NCI-H1436 treated with DMSO at 0.1 percent for 48 hours (cell line): ENCODE data around the gene AKT3.

ENCODE experiments used
- DNase-seq: peaks from one replicate; lab custom pipeline; 2025; lab: John Stamatoyannopoulos, UW

AKT3 gene

DNA sequence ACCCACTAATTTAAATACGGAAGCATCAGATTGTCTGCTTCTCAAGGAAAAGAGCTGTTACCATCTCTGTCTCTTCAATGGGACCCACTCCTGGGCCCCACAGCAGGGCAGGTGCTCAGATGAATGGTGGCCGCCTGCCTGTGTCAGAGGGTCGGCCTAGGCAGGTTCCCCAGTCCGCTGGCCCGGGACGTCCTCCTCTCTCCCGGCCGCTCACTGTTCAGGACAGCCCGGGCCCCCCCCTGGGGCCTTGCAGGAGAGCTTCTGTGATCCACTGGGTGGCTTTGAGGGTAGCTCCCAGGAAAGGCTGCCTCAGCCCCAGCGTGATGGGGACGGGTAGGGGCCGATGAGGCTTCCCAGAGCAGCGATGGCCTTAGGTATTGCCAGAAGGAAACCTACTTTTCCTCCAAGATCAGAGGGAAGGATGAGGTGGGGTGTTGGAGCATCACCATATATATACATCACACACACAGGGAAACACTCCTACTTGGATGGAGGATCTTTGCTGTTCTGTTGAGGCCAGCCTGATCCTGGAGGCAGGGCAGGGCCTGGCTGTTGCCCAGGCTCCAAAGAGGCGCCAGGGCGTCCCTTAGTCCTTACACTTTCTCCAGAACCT is 362.9 kb downstream of the AKT3 start:
- no peak for DNase-seq

DNA sequence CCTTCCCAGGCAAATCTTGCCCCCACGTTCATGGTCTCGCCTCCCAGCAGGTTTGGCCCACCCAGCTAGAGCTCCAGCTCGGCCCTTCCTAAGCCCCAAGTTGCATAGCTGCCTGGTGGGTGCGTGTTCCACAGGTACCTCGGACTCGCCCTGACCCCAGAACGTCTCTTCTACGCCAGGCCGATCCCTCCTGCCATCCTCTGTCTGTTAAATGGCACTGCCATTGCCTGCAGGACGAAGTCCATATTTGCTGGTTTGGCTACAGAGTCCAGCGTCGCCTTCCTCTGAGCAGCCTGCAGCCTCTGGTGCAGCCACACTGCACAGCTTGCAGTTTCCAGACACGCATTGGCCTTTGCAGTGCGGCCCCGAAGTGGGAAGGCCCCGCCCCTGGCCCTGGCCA is 366.1 kb downstream of the AKT3 start:
- no peak for DNase-seq

DNA sequence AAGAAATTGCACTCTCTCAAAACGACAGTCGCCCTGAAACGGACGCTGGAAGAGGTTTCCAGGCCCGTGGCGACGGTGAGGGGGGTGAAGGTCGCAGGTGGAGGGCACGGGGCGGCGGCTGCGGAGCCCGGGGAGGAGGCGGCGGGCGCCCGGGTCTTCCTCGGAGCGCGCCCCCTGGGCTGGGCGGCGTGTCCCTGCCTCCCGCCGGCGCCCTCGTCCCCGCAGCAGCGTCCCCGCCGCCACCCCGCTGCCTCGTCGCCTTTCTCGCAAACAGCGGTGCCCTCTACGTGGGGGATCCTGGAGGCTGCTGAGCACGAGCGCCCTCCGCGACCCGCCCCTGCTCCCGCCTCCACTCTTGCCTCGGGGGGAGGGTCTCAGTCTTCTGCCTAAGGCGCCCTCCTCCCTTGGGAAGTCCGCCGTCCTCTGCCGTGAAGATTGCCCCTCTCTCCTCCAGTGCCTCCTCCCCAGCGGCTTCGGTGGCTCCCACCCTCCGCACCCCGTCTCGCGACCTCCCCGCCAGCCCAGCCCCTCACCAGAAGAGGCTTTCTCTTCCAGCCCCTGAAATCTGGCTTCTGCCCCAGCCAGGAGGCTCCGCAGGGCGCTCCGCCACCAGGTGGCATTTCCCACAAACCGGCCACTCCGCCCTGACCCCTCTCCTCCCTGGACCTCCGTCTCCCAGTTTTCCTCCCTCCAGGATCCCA is 366.8 kb downstream of the AKT3 start:
- no peak for DNase-seq

DNA sequence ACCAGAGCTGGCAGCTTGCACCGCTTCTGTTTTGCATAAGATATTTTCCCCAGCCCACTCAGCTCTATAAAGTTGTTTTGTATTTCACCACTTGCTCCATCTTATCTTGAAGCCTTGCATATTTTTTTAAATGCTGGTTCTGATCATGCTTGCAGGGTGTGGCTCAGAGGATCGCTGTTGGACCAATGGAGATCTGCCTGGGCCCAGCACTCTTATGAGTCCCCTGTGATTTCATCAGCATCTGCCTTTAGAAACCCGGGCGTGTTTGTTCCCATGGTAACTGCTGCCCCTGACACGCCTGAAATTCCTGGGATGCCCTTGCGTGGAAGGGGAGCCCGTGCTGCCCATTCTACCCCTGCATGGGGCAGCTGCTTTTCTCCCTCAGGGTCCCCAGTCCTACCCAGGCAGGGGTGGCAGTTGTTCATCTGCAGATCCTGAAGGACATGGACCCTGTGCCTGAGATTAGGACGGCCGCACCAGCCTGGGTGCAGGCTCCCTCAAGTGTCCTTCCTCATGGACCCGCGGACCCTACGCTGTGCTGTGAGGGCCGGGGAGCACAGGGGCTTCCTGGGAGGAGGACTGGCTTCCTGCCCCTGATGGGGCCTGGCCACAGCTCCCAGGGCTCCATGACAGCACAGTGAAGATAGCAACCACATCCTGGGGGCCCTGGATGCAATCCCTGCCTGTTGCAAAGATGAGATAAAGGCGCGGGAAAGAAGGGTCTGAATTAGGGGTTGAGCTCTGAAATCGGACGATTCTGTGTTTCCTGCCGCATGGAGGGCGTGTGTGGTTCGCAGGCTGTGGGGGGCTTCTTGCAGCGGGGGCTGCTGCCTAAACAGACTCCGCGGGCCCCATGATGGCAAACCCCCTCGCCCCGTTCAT is 367.7 kb downstream of the AKT3 start:
- DNase-seq, result no peak

DNA sequence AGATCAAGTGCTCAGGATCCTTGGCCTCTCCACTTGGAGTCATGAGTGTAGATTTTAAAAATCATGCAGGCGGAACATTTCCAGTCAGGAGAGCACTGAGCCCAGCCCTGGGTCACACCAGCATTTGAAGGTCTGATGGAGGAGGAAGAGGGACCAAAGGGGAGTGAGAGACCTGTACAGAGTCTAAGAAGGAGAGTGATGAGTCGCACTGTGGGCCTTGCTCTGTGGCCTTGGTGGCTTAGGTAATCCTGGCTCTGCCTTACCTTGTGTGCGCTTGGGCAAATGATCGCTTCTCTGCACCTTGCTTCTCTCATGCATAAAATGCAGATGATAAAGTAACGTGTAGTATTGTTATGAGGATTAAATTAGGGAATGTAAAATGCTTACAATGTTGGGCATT is 368.9 kb downstream of the AKT3 start:
- no peak for DNase-seq

DNA sequence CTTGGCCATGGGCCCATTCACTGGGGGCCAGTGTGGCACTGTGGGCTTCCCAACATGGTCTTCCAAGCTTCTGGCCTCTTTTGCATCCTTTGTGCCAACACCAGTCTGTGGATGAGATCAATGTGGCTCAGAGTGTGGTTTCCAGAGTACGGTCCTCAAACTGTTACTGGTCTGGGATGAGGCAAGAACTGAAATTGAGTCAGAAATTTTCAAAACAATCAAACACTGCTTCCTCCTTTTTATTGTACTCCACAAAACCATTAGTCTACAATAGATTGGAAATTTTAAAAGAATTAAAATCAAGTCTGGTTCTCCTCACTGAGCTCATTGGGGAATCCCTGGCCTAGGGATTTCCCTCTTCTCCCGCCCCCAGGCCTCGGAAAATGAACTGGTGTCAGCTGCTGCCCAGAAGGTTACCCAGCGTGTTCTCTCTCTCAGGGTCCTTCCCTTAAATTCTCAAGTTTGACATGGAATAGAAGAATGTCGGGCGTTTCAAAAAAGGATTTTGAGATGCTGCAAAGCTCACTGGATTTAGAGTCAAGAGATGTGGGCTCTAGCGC is 372.2 kb downstream of the AKT3 start:
- DNase-seq, result no peak

DNA sequence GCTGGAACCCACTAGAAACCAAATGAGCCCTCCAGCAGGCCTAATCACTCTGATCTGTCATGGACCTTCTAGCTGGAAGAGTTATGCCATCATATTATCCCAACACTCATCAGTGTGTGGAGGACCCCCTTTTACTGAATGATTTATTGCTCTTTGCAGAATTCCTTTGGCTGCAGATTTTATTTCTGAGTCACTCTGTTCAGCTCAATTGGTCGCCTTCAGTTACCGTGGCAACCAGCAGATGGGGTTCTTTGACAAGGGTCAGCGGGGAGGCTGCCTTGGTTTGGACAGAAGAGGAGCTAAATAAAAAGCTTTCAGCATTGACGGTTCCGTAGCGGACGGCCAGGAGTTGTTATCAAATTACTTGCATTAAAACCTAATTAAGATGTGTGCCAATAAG is 374.1 kb downstream of the AKT3 start:
- no peak for DNase-seq

DNA sequence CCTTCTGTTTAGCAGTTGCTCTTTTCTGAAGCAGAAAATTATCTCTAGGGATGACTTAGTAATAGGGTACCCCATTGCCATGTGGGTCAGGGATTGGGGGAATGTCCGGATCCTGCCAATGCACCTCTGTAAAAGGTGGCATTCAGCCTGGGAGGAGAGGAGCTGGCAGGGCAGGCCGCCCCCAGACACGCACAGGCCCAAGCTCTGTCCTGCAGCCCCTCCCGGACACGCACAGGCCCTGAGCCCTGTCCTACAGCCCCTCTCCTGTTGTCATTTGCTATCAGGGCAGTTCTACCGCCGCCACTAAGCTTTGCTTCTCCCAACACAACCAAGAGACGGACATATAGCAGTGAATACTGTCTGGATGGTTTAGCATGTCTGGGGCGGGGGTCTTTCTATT is 375.1 kb downstream of the AKT3 start:
- DNase-seq, result no peak

DNA sequence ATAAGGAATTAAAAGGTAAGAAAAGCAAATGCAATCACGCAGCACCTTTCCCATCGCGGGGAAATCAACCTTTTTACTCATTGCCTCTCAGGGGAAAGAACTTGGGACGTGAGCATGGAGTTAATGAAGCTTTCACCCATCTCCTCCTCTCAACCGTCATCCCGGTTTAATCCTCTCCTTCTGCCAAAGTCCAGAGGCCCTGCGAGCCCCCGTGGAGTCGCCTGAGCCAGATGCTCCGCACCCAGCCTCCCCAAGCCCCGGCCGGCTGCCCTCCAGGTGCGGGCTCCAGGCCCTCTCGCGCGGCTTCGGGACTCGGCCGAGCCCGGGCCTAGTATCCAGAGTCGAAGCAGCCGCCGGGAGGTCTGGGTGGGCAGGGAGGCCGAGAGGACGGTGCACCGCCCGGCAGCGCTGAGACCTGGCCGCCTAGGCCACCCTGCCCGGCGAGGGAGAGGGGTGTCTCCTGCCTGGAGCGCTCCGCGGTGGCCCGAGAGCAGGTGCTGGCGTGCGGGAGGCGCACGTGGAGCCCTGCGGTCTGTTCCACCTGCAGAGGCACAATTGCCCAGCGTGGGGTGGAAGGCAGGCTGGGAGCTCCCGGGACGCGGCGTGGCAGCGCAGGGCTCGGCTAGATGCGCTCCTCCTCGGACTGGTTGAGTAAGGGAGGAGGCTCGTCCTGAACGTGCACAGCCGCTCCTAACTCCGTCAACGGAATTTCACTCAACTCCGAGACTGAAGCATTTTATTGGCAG is 375.7 kb downstream of the AKT3 start:
- DNase-seq, result no peak

DNA sequence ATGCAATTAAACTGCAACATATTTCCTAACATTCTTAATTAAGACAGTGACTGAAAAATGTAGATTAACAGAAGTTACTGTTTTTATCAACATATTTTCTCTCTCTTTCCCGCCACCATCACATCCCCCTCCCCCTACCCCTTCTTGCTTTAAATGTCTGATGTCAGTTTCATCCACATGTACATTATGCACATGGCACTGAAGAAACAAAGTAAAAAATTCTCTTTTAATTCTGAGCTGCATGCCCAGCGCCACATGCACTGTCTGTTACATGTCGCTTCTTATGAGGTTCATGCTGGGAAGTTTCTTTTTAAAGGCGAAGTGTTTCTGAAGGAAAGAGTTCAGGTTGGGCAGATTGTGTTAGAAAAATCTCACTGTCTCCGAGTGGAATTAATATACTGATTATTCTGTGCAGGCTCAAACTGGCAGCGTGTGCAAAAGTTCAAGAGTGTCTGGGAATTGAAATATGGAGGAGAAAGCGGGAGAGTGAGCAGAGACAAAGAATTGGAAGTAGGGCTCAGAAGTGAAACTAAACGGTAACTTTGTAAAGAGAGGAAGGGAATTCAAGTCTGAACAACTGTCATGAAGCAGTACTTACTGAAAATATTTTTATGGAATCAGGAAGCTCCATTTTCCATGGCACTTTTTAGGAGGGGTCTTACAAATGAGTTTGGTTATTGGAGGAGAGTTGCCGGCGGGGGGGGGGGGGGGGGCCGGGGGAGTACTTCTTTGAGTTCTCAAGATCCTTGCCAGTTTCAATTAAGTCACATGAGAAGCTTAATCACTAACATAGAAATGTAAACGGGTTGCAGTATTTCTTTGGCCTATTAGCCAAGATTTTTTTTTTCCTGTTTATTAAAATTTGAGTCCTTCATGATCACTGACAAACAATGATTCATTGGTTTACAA is 376.6 kb downstream of the AKT3 start:
- DNase-seq, result no peak

DNA sequence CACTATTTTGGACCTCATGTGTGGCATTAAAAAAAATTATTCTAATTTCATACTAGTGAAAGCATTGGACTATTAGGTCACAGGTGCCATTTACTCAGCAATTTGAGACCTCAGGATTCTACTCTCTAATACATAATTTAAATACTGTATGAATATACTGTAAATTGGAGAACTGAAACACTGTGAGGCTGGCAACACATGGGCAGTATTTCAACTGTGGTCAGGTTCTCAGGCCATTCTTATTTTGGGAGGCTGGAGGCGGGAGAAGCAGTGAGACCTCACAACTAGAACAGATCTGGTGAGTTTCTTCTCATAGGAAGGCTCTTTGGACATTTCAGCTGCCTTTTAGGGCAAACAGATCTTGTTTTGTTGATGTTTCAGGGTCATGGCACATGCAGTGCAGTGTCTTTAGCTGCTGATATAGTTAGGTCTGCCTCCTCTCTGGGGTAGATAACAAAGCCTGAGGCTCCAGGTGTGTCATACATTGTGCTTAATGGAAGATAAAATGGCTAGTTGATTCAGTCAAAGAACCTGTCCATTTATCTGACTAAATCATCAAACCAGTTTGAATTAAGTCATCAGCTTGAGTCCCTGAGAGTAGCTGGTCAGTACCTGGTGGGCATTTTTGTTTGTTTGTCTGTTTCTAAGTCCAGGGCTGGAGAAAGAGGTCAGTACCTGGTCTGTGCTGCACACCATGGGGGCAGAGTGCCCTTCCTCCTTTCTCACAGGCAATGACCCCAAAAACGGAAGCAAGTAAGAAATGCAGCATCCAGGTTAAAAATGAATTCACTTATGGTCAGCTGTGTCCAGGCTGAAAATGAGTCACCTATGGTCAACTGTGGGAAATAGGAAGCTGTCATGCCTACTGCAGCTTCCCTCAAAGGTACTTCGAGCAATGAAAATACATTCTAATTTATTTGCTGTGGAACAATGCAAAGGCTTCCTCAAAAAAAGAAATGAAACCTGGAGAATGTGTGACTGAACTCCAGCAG is 378.0 kb downstream of the AKT3 start:
- DNase-seq, result no peak

DNA sequence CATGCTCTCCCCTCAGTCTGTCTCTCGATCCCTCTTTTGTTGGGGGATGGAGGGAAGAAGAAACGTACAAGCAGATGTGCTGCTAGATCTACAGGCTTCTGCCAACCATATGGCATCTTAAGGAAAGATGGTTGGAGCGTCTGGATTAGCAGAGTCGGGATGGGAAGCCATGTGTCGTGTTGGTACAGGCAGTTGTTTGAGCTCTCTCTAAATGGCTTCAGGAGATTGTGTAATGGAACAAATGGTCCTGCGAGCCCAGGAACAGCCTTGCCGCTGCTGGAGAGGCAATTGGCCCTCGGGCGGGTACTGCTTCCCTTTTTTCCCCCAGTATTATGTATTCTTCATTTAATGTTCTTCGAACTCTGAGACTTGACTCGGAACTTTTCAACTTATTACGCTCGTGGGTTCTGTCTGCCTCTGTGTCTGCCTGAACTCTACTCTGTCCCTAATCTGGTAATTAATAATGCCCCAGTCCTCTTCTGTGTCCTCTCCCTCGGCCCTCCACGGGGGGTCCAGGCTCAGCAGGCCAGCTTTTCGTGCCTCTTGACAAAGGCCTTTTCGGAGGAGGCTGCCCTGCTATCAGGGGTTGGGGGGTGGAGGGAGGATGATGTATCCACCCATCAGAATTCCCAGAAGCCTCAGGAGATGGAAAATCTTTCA is 378.9 kb downstream of the AKT3 start:
- no peak for DNase-seq

DNA sequence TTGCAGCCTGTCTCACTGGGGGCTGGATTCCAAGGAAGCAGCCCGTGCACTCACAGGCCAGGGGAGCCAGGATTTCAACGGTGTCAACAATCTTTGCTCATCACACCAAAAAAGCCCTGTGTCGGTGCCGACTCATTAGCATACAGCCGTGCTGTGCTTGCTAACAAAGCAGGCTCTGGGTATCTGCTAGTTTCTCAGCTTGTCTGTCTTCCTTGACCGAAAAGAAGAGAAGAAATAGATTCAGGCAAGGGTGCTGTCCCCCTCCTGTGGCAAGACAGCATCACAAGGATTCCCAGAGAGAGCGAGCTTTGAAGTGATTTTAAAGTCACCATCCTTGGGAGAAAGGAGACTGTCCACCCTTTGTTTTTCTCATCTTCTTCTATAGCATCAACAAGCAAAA is 379.5 kb downstream of the AKT3 start:
- no peak for DNase-seq

DNA sequence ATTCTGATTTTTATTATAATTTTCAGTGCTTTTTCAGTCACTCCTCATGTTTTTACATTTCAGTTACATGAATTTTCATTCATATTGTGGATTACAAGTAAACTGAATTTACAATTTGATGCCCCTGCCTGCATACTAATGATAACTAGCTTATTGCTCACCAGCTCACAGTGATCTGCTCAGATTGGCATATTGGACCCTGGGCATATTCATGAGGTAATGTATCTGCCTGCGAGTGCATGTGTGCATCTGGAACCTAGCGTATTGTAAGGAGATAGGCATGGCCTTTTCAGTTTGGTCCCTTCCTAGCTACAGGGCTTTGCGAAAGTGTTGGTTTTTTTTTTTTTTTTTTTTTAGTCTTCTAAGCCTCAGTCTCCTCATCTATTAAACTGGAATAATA is 380.5 kb downstream of the AKT3 start:
- no peak for DNase-seq

DNA sequence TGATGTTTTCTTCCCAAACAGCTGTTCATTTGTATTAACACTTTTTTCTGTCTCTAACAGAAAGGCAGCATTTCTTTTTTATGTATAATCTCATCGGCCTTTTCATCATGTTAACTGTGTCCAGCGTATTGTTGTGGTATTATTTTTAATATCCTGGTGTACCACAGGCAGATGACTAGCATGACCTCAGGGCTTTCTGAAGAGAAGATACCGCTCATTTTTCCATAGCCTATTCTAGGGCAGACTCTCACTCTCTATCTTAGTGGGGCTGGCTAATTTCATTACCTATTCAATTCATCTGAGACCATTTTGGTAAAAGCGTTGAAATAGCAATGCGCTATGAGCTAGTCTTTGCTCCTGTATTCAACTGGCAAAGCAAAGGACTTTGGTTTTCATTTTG is 384.3 kb downstream of the AKT3 start:
- DNase-seq, result no peak

DNA sequence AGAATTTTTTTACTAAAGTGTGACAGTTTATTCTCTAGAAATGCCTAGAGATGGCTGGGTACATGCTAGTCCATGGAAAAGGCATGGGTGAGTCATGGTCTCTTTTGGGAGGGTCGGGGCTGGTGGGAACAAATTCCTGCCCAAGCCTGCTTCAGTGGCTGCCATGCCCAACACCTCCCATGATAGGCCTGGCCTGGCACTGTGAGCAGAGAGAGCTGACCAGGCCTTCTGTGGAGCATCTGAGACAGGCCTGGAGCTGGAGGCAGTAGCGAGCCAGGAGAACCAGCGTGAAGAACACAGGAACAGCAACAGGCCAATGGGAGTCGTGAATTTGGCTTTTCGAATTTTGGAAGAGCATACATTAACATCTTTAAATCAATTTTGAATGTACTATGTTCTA is 385.0 kb downstream of the AKT3 start:
- no peak for DNase-seq

DNA sequence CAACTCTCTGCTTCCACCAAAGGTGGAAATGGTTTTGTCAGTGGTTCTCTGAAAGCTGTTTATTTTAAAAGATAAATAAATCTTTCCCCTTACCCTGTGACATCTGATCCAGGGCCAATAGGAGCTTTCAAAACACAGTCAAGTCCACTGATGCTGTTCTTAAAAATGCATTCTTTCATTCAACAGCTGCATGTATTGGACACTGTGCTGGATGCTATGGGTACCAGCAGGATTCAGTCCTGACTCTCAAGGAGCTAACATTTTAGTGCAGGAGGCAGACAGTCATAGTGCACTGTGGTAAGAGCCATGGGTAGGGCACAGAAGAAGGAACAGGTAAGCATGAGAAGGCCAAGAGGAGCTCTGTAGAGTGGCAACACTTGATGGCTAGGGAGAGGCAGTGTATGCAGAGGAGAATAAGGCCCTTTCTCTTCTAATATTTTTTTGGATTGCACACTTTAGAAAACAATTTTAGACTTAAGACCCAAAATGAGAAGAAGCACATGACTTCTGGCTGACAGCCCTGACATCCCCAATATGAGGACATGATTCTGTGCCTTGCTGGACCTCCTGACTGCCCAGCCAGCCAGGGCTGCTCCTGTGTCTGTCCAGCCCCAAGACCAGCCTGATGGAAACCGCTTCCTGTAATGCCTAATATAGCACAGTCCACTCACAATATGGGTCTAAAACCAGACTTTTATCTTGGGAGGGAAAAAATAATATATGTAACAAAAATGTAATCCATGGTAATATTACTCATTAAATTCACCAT is 386.9 kb downstream of the AKT3 start:
- no peak for DNase-seq

DNA sequence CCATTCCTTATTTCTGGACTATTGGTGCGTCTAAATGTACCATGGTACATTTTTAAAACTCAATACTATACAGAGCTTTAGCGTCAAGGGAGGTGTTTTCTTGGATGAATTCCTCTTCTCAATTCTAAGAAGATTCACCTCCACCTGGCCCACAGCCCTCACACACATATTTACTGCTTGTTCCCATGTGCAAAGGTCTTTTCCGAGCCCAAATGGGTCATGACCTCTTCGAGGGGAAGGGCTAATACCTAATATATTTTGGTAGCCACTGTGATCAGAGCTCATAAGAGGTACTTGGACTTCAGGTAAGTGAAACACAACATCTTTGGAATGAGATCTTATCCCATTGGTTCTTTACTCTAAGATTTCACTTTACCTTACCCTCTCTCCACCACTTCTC is 388.3 kb downstream of the AKT3 start:
- no peak for DNase-seq

DNA sequence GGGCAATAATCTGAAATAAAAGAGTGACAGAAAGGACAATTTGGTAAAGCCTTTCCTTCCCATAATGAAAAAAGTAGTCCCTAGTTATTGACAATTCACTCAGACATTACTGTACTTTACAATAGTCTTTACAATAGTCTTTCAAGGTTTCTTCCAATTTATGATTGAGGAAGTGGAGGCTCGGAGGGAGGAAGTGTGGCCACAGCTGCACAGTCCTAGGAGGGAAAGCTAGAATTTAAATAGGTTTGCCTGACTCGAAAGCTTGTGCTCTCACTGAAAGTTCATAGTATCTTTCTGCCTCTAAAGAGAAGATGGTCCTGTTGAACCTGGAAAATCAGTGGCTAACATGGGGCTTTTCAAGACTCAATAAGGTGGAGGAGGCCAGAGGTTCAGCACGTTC is 391.0 kb downstream of the AKT3 start:
- no peak for DNase-seq
